Measurements from ENCODE around the gene PTDSS2.
"Not testable (repeated sequence)": the region's sequence is repeated elsewhere in the genome, so short reads cannot be mapped to it uniquely, and the experiment has no call there.

PTDSS2 gene

GRCh38 chr11:420054-420910 is 29.8 kb upstream of the PTDSS2 start:
- TF ChIP-seq CTCF (IDR thresholded peaks at IDR 0.05; ENCODE audit: insufficient read depth, low read depth, low read length, missing control alignments): no peak
- no peak for DNase-seq (ENCODE audit: low read depth)

GRCh38 chr11:420911-421321 is 29.2 kb upstream of the PTDSS2 start:
- DNase-seq (ENCODE audit: low read depth): no peak
- H3K4me3 ChIP-seq (ENCODE audit: low read depth, low read length): no peak overlapping the region
- TF ChIP-seq CTCF (IDR thresholded peaks at IDR 0.05; ENCODE audit: insufficient read depth, low read depth, low read length, missing control alignments): no peak

More at GRCh38 chr11:420054-420910, 29.8 kb upstream of the PTDSS2 start:
- H3K4me3 ChIP-seq (ENCODE audit: low read depth, low read length): no peak overlapping the region

GRCh38 chr11:422249-422656 is 27.8 kb upstream of the PTDSS2 start:
- no peak overlapping the region for H3K4me3 ChIP-seq (ENCODE audit: low read depth, low read length)
- no peak for DNase-seq (ENCODE audit: low read depth)
- TF ChIP-seq CTCF (IDR thresholded peaks at IDR 0.05; ENCODE audit: insufficient read depth, low read depth, low read length, missing control alignments): no peak

- no peak for DNase-seq (ENCODE audit: low read depth)
Measured at GRCh38 chr11:424232-424631, 25.8 kb upstream of the PTDSS2 start.

GRCh38 chr11:424766-425165 is 25.3 kb upstream of the PTDSS2 start:
- H3K4me3 ChIP-seq (ENCODE audit: low read depth, low read length); DNase-seq (ENCODE audit: low read depth): not testable (repeated sequence)

More at GRCh38 chr11:424232-424631, 25.8 kb upstream of the PTDSS2 start:
- no peak for TF ChIP-seq CTCF (IDR thresholded peaks at IDR 0.05; ENCODE audit: insufficient read depth, low read depth, low read length, missing control alignments)
- H3K4me3 ChIP-seq (ENCODE audit: low read depth, low read length): no peak overlapping the region

GRCh38 chr11:425301-425700 is 24.8 kb upstream of the PTDSS2 start:
- DNase-seq (ENCODE audit: low read depth): no peak
- TF ChIP-seq CTCF (IDR thresholded peaks at IDR 0.05; ENCODE audit: insufficient read depth, low read depth, low read length, missing control alignments): no peak
- no peak overlapping the region for H3K4me3 ChIP-seq (ENCODE audit: low read depth, low read length)

- TF ChIP-seq CTCF (IDR thresholded peaks at IDR 0.05; ENCODE audit: insufficient read depth, low read depth, low read length, missing control alignments): no peak
- DNase-seq (ENCODE audit: low read depth): no peak
Measured at GRCh38 chr11:426851-427250, 23.2 kb upstream of the PTDSS2 start.

More at GRCh38 chr11:426851-427250, 23.2 kb upstream of the PTDSS2 start:
- no peak overlapping the region for H3K4me3 ChIP-seq (ENCODE audit: low read depth, low read length)
